ENCODE measurements around the gene SBK1.

- no peak for TF ChIP-seq CTCF (IDR thresholded peaks at IDR 0.05)
- no peak for TF ChIP-seq POLR2A (IDR thresholded peaks at IDR 0.05)
Observed at GRCh38 chr16:28294201-28294600, 1.9 kb downstream of the SBK1 start.

All from lower leg skin (tissue), 3 donors.